T-cell (primary cell): ENCODE results near the gene R3HDM2. TPM values are rescaled to one million over a fixed set of nuclear protein-coding genes. Genes with fewer than 3 reads are reported as not detected.

Source experiments
- ATAC-seq, 4 experiments: fragments of 200-7000 bp in 3 of 4; fragments of 150-1000 bp in 1 of 4; cut with Tn5 transposase; replicated peaks in 1 of 4; 1 replicate in 3 of 4; 2 replicates in 1 of 4; pipeline ENCODE4 v1.10.0; 2021; ENCODE audit warnings: moderate library complexity in 3 of 4, mild to moderate bottlenecking in 2 of 4, moderate number of reproducible peaks in 1 of 4
- CTCF ChIA-PET, 2 donors: fragments of 300-600 bp; sonication (Branson Sonifier 250); formaldehyde crosslinking; loops; one replicate each; lab custom pipeline; 2022; ENCODE audit warnings: antibody characterized with exemption in 2 of 2; lab: Charles Lee
- POLR2A ChIA-PET, 2 donors: fragments of 300-600 bp; sonication (Branson Sonifier 250); formaldehyde crosslinking; loops; one replicate each; lab custom pipeline; 2022; ENCODE audit warnings: antibody characterized with exemption in 2 of 2; lab: Charles Lee
- DNase-seq, 35 experiments: peaks; one replicate each; pipeline versions ENCODE4 v3.0.0 to v3.0.0-alpha.2; 2013 to 2023
- H3K27ac ChIP-seq: one replicate; pipeline ENCODE4 v1.5.1; 2013; ENCODE audit warnings: low read length
- H3K27me3 ChIP-seq, 2 experiments: replicated peaks in 1 of 2; 1 replicate in 1 of 2; 2 replicates in 1 of 2; pipeline versions ENCODE4 v1.6.1 to v1.7.0; 2013; ENCODE audit warnings: low read length in 1 of 2, mixed read lengths in 1 of 2; ENCODE audit not compliant: control insufficient read depth in 2 of 2, insufficient read depth in 2 of 2; ENCODE audit errors: extremely low read depth in 1 of 2
- H3K36me3 ChIP-seq, 2 donors: 1 replicate in 1 of 2; 2 replicates in 1 of 2; pipeline versions ENCODE4 v1.6.1 to v1.7.0; 2013; ENCODE audit warnings: low read length in 1 of 2; ENCODE audit not compliant: control insufficient read depth in 2 of 2, insufficient read depth in 1 of 2; ENCODE audit errors: extremely low read depth in 1 of 2
- H3K4me1 ChIP-seq, 2 experiments: 1 replicate in 1 of 2; 2 replicates in 1 of 2; pipeline versions ENCODE4 v1.6.1 to v1.7.0; 2013; ENCODE audit warnings: low read length in 2 of 2, mixed read lengths in 1 of 2; ENCODE audit not compliant: insufficient read depth in 2 of 2, control insufficient read depth in 1 of 2; ENCODE audit errors: extremely low read depth in 1 of 2
- H3K4me3 ChIP-seq, 2 donors: 1 replicate in 1 of 2; 2 replicates in 1 of 2; pipeline versions ENCODE4 v1.5.1 to v1.7.0; 2013; ENCODE audit warnings: mild to moderate bottlenecking in 2 of 2, low read length in 1 of 2, moderate library complexity in 1 of 2; ENCODE audit not compliant: control insufficient read depth in 1 of 2; ENCODE audit errors: extremely low read depth in 1 of 2
- H3K9me3 ChIP-seq: 2 replicates; pipeline ENCODE4 v1.7.0; 2013
- H3K27ac Mint-ChIP-seq, 2 donors: one replicate each; pipeline ENCODE4 v1.8.0; 2020 to 2021; ENCODE audit warnings: mild to moderate bottlenecking in 2 of 2, mixed read lengths in 2 of 2
- H3K27me3 Mint-ChIP-seq, 2 donors: one replicate each; pipeline ENCODE4 v1.8.0; 2021 to 2022; ENCODE audit warnings: mixed read lengths in 2 of 2
- H3K36me3 Mint-ChIP-seq: one replicate; pipeline ENCODE4 v1.8.0; 2021; ENCODE audit warnings: mixed read lengths
- H3K4me1 Mint-ChIP-seq, 3 donors: one replicate each; pipeline ENCODE4 v1.8.0; 2020 to 2022; ENCODE audit warnings: mixed read lengths in 3 of 3, mild to moderate bottlenecking in 1 of 3
- H3K4me3 Mint-ChIP-seq, 3 donors: one replicate each; pipeline ENCODE4 v1.8.0; 2020 to 2022; ENCODE audit warnings: mild to moderate bottlenecking in 3 of 3, mixed read lengths in 3 of 3, moderate library complexity in 3 of 3
- H3K9me3 Mint-ChIP-seq, 3 donors: one replicate each; pipeline ENCODE4 v1.8.0; 2020 to 2022; ENCODE audit warnings: mixed read lengths in 3 of 3
- WGBS: methylation state at CpG from one replicate; pipeline ENCODE4 v1.1.5; 2013; ENCODE audit warnings: missing lambda C conversion rate; ENCODE audit not compliant: insufficient coverage; 5-methylcytosine and 5-hydroxymethylcytosine counted together
- total RNA-seq, 35 experiments: library from RNA in 6 of 35; stranded (reverse) in 6 of 35; fragments of 120-200 nt in 1 of 35; gene quantifications; one replicate each; pipeline versions ENCODE4 v1.2.1 to v1.2.4 and lab custom pipeline; 2013 to 2026

The R3HDM2 gene
- total RNA-seq, 5 donors from 2014 or later (not counting 1 experiment from before 2014, with no cell fraction given): 88.3 to 122 (median 94.7) TPM

DNA sequence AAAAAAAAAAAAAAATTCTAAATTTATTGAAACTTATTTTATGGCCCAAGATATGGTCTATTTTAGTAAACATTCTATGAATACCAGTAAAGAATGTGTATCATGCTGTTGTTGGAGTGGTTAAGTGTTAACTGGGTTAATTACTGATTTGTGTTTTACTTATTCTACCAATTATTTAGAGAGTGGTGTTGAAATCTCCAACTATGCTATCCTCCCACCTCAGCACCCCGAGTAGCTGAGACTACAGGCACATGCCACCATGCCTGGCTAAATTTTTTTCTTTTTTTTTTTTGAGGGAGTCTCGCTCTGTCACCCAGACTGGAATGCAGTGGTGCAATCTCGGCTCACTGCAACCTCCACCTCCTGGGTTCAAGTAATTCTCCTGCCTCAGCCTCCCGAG lies 72.2 kb downstream of the R3HDM2 start:
- no peaks in the 10 kb centered on the region for H3K4me1 ChIP-seq
- ChIA-PET POLR2A (no interaction called here), CTCF (no interaction called here)
- Mint-ChIP-seq H3K27me3 (no peaks in the 10 kb centered on the region), H3K27ac (no peak overlapping the region), H3K9me3 (no peaks in the 10 kb centered on the region), H3K36me3 (peaks cover 24% of the 10 kb centered on the region), H3K4me1 (peaks cover 0 to 8% (median 0%) of the 10 kb centered on the region in 3 donors), H3K4me3 (no peak overlapping the region)
- H3K27ac ChIP-seq: no peak overlapping the region
- no peaks in the 10 kb centered on the region for H3K9me3 ChIP-seq
- no peak overlapping the region for H3K4me3 ChIP-seq
- no CpG with 5 or more reads among the region's 4 CpGs for WGBS
- DNase-seq: no peak
- no peaks in the 10 kb centered on the region for H3K27me3 ChIP-seq
- H3K36me3 ChIP-seq: peaks cover 0 to 17% of the 10 kb centered on the region in 2 donors
- no peak for ATAC-seq

DNA sequence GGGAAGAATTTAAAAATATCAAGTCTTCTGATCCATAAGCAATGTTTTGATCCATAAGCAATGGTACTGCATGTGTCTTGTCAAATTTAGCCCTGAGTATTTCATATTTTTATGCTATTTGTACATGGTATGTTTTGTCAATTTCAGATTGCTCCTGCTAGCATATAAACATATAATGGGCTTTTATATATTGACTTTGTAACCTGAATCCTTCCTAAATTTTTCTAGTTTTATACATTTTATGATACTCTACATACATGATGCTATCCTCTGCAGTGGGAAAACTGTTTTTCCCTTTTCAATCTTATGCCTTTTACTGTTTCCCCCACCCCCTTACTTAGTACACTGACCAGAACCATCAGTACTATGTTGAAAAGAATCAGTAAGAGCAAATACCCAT lies 75.1 kb downstream of the R3HDM2 start:
- Mint-ChIP-seq H3K36me3 (peaks cover 24% of the 10 kb centered on the region), H3K4me1 (peaks cover 0 to 6% (median 2%) of the 10 kb centered on the region in 3 donors), H3K27ac (peak overlapping the region in 1 of 2 donors; percentile 52), H3K9me3 (no peaks in the 10 kb centered on the region), H3K4me3 (no peak overlapping the region), H3K27me3 (no peaks in the 10 kb centered on the region)
- no peaks in the 10 kb centered on the region for H3K9me3 ChIP-seq
- CTCF ChIA-PET: no interaction called here
- no peaks in the 10 kb centered on the region for H3K4me1 ChIP-seq
- no peak for DNase-seq
- POLR2A ChIA-PET: no interaction called here
- peaks cover 0 to 9% of the 10 kb centered on the region in 2 donors for H3K36me3 ChIP-seq
- H3K27me3 ChIP-seq: no peaks in the 10 kb centered on the region
- no peak overlapping the region for H3K27ac ChIP-seq
- no peak for ATAC-seq
- H3K4me3 ChIP-seq: no peak overlapping the region

DNA sequence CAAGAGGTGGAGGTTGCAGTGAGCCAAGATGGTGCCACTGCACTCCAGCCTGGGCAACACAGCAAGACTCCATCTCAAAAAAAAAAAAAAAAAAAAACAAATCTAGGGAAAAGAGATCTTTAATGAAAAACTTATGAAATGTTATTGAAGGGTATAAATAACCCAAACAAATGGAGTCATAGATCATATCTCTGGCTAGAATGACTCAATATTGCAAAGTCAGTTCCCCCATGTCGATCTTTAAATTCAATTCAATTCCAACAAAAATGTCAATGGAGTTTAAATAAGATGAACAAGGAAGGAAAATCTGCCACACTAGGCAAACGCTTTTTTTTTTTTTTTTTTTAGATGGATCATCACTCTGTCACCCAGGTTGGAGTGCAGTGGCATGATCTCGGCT lies 78.7 kb downstream of the R3HDM2 start:
- Mint-ChIP-seq H3K27me3 (no peaks in the 10 kb centered on the region), H3K36me3 (peaks cover 23% of the 10 kb centered on the region), H3K9me3 (peaks cover 3 to 4% (median 3%) of the 10 kb centered on the region in 3 donors), H3K27ac (no peak overlapping the region), H3K4me3 (no peak overlapping the region), H3K4me1 (peaks cover 0 to 6% (median 2%) of the 10 kb centered on the region in 3 donors)
- H3K9me3 ChIP-seq: no peaks in the 10 kb centered on the region
- no CpG with 5 or more reads among the region's 3 CpGs for WGBS
- peaks cover 3 to 9% of the 10 kb centered on the region in 2 donors for H3K36me3 ChIP-seq
- no peak for ATAC-seq
- H3K27ac ChIP-seq: no peak overlapping the region
- no peaks in the 10 kb centered on the region for H3K4me1 ChIP-seq
- H3K27me3 ChIP-seq: no peaks in the 10 kb centered on the region
- CTCF ChIA-PET: no interaction called here
- POLR2A ChIA-PET: no interaction called here
- H3K4me3 ChIP-seq: no peak overlapping the region
- DNase-seq: no peak

DNA sequence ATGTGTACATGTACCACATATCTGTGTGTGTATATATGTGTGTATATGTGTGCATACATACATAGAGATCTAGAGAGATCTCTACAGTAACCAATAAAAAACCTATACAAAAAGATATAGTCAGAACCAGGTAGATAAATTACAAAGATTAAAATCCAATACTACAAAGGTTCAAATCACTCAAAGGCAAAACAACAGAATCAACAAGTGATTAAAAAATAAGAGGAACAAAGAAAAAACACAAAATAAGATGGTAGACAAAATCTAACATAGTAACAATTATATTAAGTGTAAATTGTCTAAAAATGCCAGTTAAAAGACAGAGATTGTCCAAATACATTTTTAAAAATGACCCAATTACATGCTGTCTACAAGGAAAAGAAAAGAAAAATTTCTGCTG lies 83.6 kb downstream of the R3HDM2 start:
- no peaks in the 10 kb centered on the region for H3K4me1 ChIP-seq
- Mint-ChIP-seq H3K9me3 (peaks cover 4% of the 10 kb centered on the region in 3 donors), H3K27ac (no peak overlapping the region), H3K4me1 (peaks cover 10 to 17% (median 16%) of the 10 kb centered on the region in 3 donors), H3K27me3 (no peaks in the 10 kb centered on the region), H3K4me3 (no peak overlapping the region), H3K36me3 (peaks cover 48% of the 10 kb centered on the region)
- H3K4me3 ChIP-seq: no peak overlapping the region
- CTCF ChIA-PET: no interaction called here
- H3K9me3 ChIP-seq: no peaks in the 10 kb centered on the region
- ATAC-seq: no peak
- DNase-seq: no peak
- POLR2A ChIA-PET: no interaction called here
- H3K27me3 ChIP-seq: no peaks in the 10 kb centered on the region
- H3K27ac ChIP-seq: no peak overlapping the region
- H3K36me3 ChIP-seq: peaks cover 2 to 3% of the 10 kb centered on the region in 2 donors

DNA sequence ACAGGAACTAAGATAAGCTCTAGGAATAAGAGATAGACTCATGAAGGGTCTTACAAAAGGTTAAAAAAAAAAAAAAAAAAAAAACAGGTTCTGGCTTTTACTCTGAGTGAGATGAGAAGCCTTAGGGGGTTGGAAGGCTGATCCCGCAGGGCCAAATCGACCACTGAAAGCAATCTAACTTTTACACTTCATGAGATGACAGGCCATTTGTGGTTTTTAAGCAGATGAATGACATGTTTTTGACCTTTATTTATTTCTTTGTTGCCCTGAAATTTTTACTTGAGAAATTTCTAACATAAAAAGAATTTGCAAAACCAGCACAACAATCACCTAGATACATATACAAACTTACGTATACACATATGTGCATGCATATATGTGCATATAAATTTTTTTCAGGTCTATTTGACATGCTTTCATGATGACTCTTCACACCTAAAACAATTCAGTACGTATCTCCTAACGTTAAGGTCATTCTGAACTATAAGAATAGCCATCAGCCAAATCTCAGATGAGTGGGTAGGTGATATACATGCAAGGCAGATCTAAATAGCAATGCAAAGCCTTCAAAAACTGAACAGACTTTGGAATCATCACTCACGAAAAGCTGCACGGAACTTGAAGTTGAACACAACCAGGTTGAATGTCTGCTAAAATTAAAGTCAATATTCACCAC lies 87.0 kb downstream of the R3HDM2 start:
- Histone ChIP-seq H3K27ac (no peak overlapping the region), H3K36me3 (peaks cover 2 to 3% of the 10 kb centered on the region in 2 donors), H3K4me1 (no peaks in the 10 kb centered on the region), H3K27me3 (no peaks in the 10 kb centered on the region), H3K4me3 (no peak overlapping the region), H3K9me3 (no peaks in the 10 kb centered on the region)
- H3K36me3 Mint-ChIP-seq: peaks cover 49% of the 10 kb centered on the region
- DNase-seq: no peak
- no peak for ATAC-seq
- ChIA-PET POLR2A (no interaction called here), CTCF (no interaction called here)
- peaks cover 4% of the 10 kb centered on the region in 3 donors for H3K9me3 Mint-ChIP-seq
- H3K4me3 Mint-ChIP-seq: no peak overlapping the region
- peaks cover 12 to 19% (median 17%) of the 10 kb centered on the region in 3 donors for H3K4me1 Mint-ChIP-seq
- WGBS: no CpG with 5 or more reads among the region's 7 CpGs
- H3K27ac Mint-ChIP-seq: no peak overlapping the region
- H3K27me3 Mint-ChIP-seq: no peaks in the 10 kb centered on the region

DNA sequence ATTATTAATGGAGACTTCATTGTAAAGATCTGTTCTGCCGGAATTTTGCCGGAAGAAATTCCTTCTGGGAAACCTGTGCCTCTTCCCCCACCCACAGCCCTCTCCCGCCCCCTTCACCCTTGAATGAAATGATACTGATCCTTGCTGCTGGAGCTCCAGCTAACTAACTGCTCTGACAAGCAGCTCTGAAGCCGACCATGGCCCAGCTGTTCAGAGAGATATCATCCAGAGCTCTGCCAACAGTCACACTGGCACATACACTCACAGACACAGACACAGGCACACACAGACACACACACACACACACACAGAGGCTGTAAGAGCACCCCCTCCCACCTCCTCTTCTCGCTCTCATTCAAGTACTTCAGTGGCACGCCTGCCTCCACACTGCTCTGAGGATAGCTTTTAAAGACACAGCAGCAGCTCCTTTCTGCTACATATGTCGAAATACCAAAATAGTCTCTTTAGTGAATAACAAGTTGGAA lies 88.6 kb downstream of the R3HDM2 start:
- ChIA-PET POLR2A (interaction anchor here in 1 of 2 donors (0.5 to 0.6 kb wide), 2 partner anchors 11 to 14 kb away, joined by 3 to 4 read pairs; no protein-coding TSS in a partner anchor), CTCF (interaction anchor here (0.7 kb wide), 2 partner anchors 63 to 488 kb away, joined by 3 to 4 read pairs; no protein-coding TSS in a partner anchor)
- H3K27ac Mint-ChIP-seq: no peak overlapping the region
- H3K9me3 Mint-ChIP-seq: peaks cover 1 to 2% (median 2%) of the 10 kb centered on the region in 3 donors
- 90% methylated on average over 5 of the region's 7 CpGs for WGBS
- Histone ChIP-seq H3K27ac (no peak overlapping the region), H3K4me1 (no peaks in the 10 kb centered on the region), H3K27me3 (no peaks in the 10 kb centered on the region), H3K4me3 (no peak overlapping the region), H3K9me3 (no peaks in the 10 kb centered on the region), H3K36me3 (no peaks in the 10 kb centered on the region)
- no peaks in the 10 kb centered on the region for H3K27me3 Mint-ChIP-seq
- H3K36me3 Mint-ChIP-seq: peaks cover 52% of the 10 kb centered on the region
- H3K4me1 Mint-ChIP-seq: peaks cover 12 to 19% (median 19%) of the 10 kb centered on the region in 3 donors
- ATAC-seq (no peak), DNase-seq (no peak)
- no peak overlapping the region for H3K4me3 Mint-ChIP-seq
